ENCODE data around the gene SLC27A5. TPM values are rescaled to one million over a fixed set of nuclear protein-coding genes. Genes with fewer than 3 reads are reported as not detected.
A peak's percentile ranks its signal among the peaks of the same experiment; 100 is the strongest.

The SLC27A5 gene
- total and polyA plus RNA-seq, 2 of the 13 experiments (the other 11 are each of a cell fraction or from before 2014, with no cell fraction given): 30.3 to 40.2 TPM

DNA sequence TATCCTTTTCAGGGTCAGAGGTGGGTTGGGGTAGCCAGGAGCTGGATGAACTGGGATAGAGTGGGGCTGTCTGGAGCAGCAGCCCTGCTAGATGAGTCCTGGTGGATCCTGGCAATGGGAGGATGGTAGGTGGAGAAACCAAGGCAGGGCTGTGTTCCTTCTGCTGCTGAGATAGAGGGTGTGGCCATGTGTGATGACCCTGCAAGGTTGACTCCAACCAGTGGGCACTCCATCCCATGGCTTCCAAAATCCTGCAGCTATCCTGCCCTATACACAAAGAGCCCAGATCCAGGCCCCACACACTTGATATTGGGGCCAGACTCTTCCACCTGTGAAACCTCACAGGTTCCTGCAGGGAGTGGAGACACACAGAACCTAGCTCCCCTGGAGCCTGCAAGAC is 38.0 kb downstream of the SLC27A5 start:
- POLR2A ChIA-PET: no interaction called here
- no TSS peak for BruUV-seq (replicated peaks)
- no peak for ATAC-seq

DNA sequence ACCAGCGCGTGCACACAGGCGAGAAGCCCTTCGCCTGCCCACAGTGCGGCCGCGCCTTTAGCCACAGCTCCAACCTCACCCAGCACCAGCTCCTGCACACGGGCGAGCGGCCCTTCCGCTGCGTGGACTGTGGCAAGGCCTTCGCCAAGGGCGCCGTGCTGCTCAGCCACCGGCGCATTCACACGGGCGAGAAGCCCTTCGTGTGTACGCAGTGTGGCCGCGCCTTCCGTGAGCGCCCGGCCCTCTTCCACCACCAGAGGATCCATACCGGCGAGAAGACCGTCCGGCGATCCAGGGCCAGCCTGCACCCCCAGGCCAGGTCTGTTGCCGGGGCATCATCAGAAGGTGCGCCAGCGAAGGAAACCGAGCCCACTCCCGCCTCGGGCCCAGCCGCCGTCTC is 40.1 kb downstream of the SLC27A5 start:
- peaks cover 6% of the 10 kb centered on the region for H3K79me2 ChIP-seq (ENCODE audit: insufficient read depth, low read length)
- H3K9ac ChIP-seq (ENCODE audit: insufficient read depth, low read depth, low read length): no peak overlapping the region
- peaks cover 23% of the 10 kb centered on the region for H3K4me1 ChIP-seq (ENCODE audit: insufficient read depth, low read length)
- peaks cover 4 to 21% of the 10 kb centered on the region in 2 experiments; a peak in 4 of 5 replicates for H3K36me3 ChIP-seq (replicated peaks in 1 of 2; ENCODE audit: control insufficient read depth in 1 of 2, insufficient read depth in 2 of 2, low read length in 2 of 2)
- in situ Hi-C loops (cut with HindIII; ENCODE audit: extremely low pct_ligation_motif_present, low pct_unique_long_range_greater_than_20kb) (no loop called here), intact Hi-C loops (cut with micrococcal nuclease; ENCODE audit: unreplicated experiment) (no loop called here)
- no peak overlapping the region for H3K4me2 ChIP-seq (ENCODE audit: low read depth, low read length)
- DNase-seq (ENCODE audit: low spot score): no peak
- H3K27me3 ChIP-seq (ENCODE audit: control insufficient read depth in 1 of 2, insufficient read depth in 2 of 2, low read length in 2 of 2): no peaks in the 10 kb centered on the region; a peak in 1 of 5 replicates
- ChIA-PET POLR2A (no interaction called here), CTCF (ENCODE audit: low intra/inter-chr PET ratio, low total read pairs) (no interaction called here)
- peak; percentile 67 for TF ChIP-seq AGO1 (IDR thresholded peaks at IDR 0.05; ENCODE audit: low read depth, low read length, poor library complexity, severe bottlenecking)
- TF ChIP-seq ZNF230 (CRISPR knock-in tag; IDR thresholded peaks at IDR 0.05): no peak
- peak; percentile 46 for TF ChIP-seq AGO2 (optimal IDR thresholded peaks at IDR 0.05; ENCODE audit: low read depth, low read length)
- 100% methylated on average over 18 of the region's 39 CpGs for WGBS (ENCODE audit: low lambda C conversion rate)
- no peak for FAIRE-seq
- no peak overlapping the region for H2AFZ ChIP-seq (ENCODE audit: low read length)
- no TSS peak for BruUV-seq (replicated peaks)
- H3K4me3 ChIP-seq (replicated peaks in 1 of 3; ENCODE audit: insufficient read depth in 1 of 3, low read depth in 2 of 3, low read length in 3 of 3): no peak overlapping the region
- no peaks in the 10 kb centered on the region for H4K20me1 ChIP-seq (ENCODE audit: insufficient read depth, low read length)
- no peak for ATAC-seq
- H3K27ac ChIP-seq (ENCODE audit: extremely low read length, insufficient read depth, low read length): no peak overlapping the region
- H3K9me3 ChIP-seq (ENCODE audit: low read length): no peaks in the 10 kb centered on the region

More for the DNA sequence above, 38.0 kb downstream of the SLC27A5 start:
- CTCF ChIA-PET (ENCODE audit: low intra/inter-chr PET ratio, low total read pairs): no interaction called here
- no peaks in the 10 kb centered on the region for H4K20me1 ChIP-seq (ENCODE audit: insufficient read depth, low read length)
- H3K9ac ChIP-seq (ENCODE audit: insufficient read depth, low read depth, low read length): no peak overlapping the region
- peaks cover 4 to 21% of the 10 kb centered on the region in 2 experiments; a peak in 4 of 5 replicates for H3K36me3 ChIP-seq (replicated peaks in 1 of 2; ENCODE audit: control insufficient read depth in 1 of 2, insufficient read depth in 2 of 2, low read length in 2 of 2)
- DNase-seq (ENCODE audit: low spot score) (no peak), FAIRE-seq (no peak)
- H3K27ac ChIP-seq (ENCODE audit: extremely low read length, insufficient read depth, low read length): no peak overlapping the region
- intact Hi-C loops (cut with micrococcal nuclease; ENCODE audit: unreplicated experiment): no loop called here
- H3K4me3 ChIP-seq (replicated peaks in 1 of 3; ENCODE audit: insufficient read depth in 1 of 3, low read depth in 2 of 3, low read length in 3 of 3): no peak overlapping the region
- no peaks in the 10 kb centered on the region for H3K9me3 ChIP-seq (ENCODE audit: low read length)
- no peaks in the 10 kb centered on the region; a peak in 1 of 5 replicates for H3K27me3 ChIP-seq (ENCODE audit: control insufficient read depth in 1 of 2, insufficient read depth in 2 of 2, low read length in 2 of 2)
- peaks cover 20% of the 10 kb centered on the region for H3K4me1 ChIP-seq (ENCODE audit: insufficient read depth, low read length)
- TF ChIP-seq KAT8 (CRISPR knock-in tag; IDR thresholded peaks at IDR 0.05) (no peak), FLYWCH1 (CRISPR knock-in tag; IDR thresholded peaks at IDR 0.05) (no peak), FOXK2 (IDR thresholded peaks at IDR 0.05) (no peak), ZZZ3 (CRISPR knock-in tag; IDR thresholded peaks at IDR 0.05; ENCODE audit: borderline replicate concordance) (no peak)
- TF ChIP-seq, protein P1, sequence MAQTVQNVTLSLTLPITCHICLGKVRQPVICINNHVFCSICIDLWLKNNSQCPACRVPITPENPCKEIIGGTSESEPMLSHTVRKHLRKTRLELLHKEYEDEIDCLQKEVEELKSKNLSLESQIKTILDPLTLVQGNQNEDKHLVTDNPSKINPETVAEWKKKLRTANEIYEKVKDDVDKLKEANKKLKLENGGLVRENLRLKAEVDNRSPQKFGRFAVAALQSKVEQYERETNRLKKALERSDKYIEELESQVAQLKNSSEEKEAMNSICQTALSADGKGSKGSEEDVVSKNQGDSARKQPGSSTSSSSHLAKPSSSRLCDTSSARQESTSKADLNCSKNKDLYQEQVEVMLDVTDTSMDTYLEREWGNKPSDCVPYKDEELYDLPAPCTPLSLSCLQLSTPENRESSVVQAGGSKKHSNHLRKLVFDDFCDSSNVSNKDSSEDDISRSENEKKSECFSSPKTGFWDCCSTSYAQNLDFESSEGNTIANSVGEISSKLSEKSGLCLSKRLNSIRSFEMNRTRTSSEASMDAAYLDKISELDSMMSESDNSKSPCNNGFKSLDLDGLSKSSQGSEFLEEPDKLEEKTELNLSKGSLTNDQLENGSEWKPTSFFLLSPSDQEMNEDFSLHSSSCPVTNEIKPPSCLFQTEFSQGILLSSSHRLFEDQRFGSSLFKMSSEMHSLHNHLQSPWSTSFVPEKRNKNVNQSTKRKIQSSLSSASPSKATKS (CRISPR knock-in tag; IDR thresholded peaks at IDR 0.05): no peak
- no peaks in the 10 kb centered on the region for H3K79me2 ChIP-seq (ENCODE audit: insufficient read depth, low read length)
- no peak overlapping the region for H2AFZ ChIP-seq (ENCODE audit: low read length)
- H3K4me2 ChIP-seq (ENCODE audit: low read depth, low read length): no peak overlapping the region
- in situ Hi-C loops (cut with HindIII; ENCODE audit: extremely low pct_ligation_motif_present, low pct_unique_long_range_greater_than_20kb): no loop called here

All from HepG2 (cell line).